IMR-90 (cell line): ENCODE data around the gene EHHADH. TPM values are rescaled to one million over a fixed set of nuclear protein-coding genes. Genes with fewer than 3 reads are reported as not detected.

Source experiments
- ATAC-seq: fragments of 200-7000 bp; cut with Tn5 transposase; 2 replicates; pipeline ENCODE4 v1.9.1; 2020; ENCODE audit warnings: low read depth, mild to moderate bottlenecking, moderate library complexity
- BruUV-seq: library from RNA; stranded (reverse); fragments of 400-500 nt; replicated peaks from 2 replicates; lab custom pipeline; 2021; lab: Mats Ljungman, UMichigan
- CTCF ChIA-PET: fragments of 300-600 bp; formaldehyde crosslinking; extraction: SDS; loops from one replicate; lab custom pipeline; 2021; ENCODE audit warnings: antibody characterized with exemption; lab: Yijun Ruan, JAX
- POLR2A ChIA-PET: fragments of 300-600 bp; sonication (Branson Sonifier 250); formaldehyde crosslinking; loops from one replicate; lab custom pipeline; 2022; ENCODE audit warnings: antibody characterized with exemption; ENCODE audit not compliant: unreplicated experiment; lab: Charles Lee
- DNase-seq: peaks from one replicate; pipeline ENCODE4 v3.0.0; 2013
- H2AFZ ChIP-seq: replicated peaks from 2 replicates; pipeline ENCODE3; 2013; ENCODE audit warnings: low read length, mild to moderate bottlenecking; ENCODE audit not compliant: poor library complexity
- H2AK5ac ChIP-seq: 2 replicates; pipeline ENCODE4 v1.6.1; 2013; ENCODE audit warnings: low read depth, low read length, inconsistent platforms
- H2AK9ac ChIP-seq: replicated peaks from 2 replicates; pipeline ENCODE3; 2013; ENCODE audit warnings: mild to moderate bottlenecking, low read depth, low read length, moderate library complexity; ENCODE audit not compliant: poor library complexity
- H2BK120ac ChIP-seq: 2 replicates; pipeline ENCODE4 v1.6.1; 2013; ENCODE audit warnings: low read depth, low read length, inconsistent platforms
- H2BK15ac ChIP-seq: 3 replicates; pipeline ENCODE4 v1.6.1; 2013; ENCODE audit warnings: low read depth, low read length, inconsistent platforms
- H2BK20ac ChIP-seq: 2 replicates; pipeline ENCODE4 v1.6.1; 2013; ENCODE audit warnings: low read depth, mild to moderate bottlenecking, inconsistent platforms, low read length, moderate library complexity
- H2BK5ac ChIP-seq: 2 replicates; pipeline ENCODE4 v1.6.1; 2013; ENCODE audit warnings: mild to moderate bottlenecking, low read depth, low read length, inconsistent platforms; ENCODE audit not compliant: poor library complexity, severe bottlenecking
- H3K14ac ChIP-seq: replicated peaks from 2 replicates; pipeline ENCODE4 v1.6.1; 2013; ENCODE audit warnings: low read depth, low read length, inconsistent platforms
- H3K18ac ChIP-seq: 2 replicates; pipeline ENCODE4 v1.6.1; 2013; ENCODE audit warnings: low read depth, low read length, control low read depth
- H3K23ac ChIP-seq: 2 replicates; pipeline ENCODE4 v1.6.1; 2013; ENCODE audit warnings: low read depth, low read length, inconsistent platforms
- H3K27ac ChIP-seq: 2 replicates; pipeline ENCODE4 v1.5.1; 2013; ENCODE audit warnings: mild to moderate bottlenecking, control low read depth, low read length; ENCODE audit not compliant: insufficient read depth
- H3K27me3 ChIP-seq: 2 replicates; pipeline ENCODE4 v1.6.1; 2013; ENCODE audit warnings: low read length; ENCODE audit not compliant: control insufficient read depth, insufficient read depth
- H3K36me3 ChIP-seq: 2 replicates; pipeline ENCODE4 v1.6.1; 2013; ENCODE audit warnings: low read length, mixed read lengths; ENCODE audit not compliant: control insufficient read depth, insufficient read depth
- H3K4ac ChIP-seq: 2 replicates; pipeline ENCODE4 v1.6.1; 2013; ENCODE audit warnings: low read depth, low read length, inconsistent platforms
- H3K4me1 ChIP-seq: 2 replicates; pipeline ENCODE4 v1.6.1; 2013; ENCODE audit warnings: low read length, mixed read lengths; ENCODE audit not compliant: control insufficient read depth, insufficient read depth
- H3K4me2 ChIP-seq: 2 replicates; pipeline ENCODE4 v1.6.1; 2013; ENCODE audit warnings: low read depth, mild to moderate bottlenecking, control low read depth, low read length, moderate library complexity
- H3K4me3 ChIP-seq: 2 replicates; pipeline ENCODE4 v1.5.1; 2013; ENCODE audit warnings: low read depth, mild to moderate bottlenecking, control low read depth, low read length, moderate library complexity; ENCODE audit not compliant: insufficient read depth
- H3K56ac ChIP-seq: 2 replicates; pipeline ENCODE4 v1.6.1; 2013; ENCODE audit warnings: low read length, inconsistent platforms; ENCODE audit not compliant: insufficient read depth; ENCODE audit errors: extremely low read depth
- H3K79me1 ChIP-seq, 2 experiments: 2 replicates each; pipeline ENCODE4 v1.6.1; 2013; ENCODE audit warnings: low read length in 2 of 2, inconsistent platforms in 1 of 2, low read depth in 1 of 2
- H3K9ac ChIP-seq: 2 replicates; pipeline ENCODE4 v1.6.1; 2013; ENCODE audit warnings: low read depth, low read length, control low read depth
- H3K9me1 ChIP-seq: 2 replicates; pipeline ENCODE4 v1.6.1; 2013; ENCODE audit warnings: low read length, inconsistent platforms; ENCODE audit not compliant: insufficient read depth
- H3K9me3 ChIP-seq: 2 replicates; pipeline ENCODE4 v1.6.1; 2013; ENCODE audit warnings: low read length; ENCODE audit not compliant: control insufficient read depth, insufficient read depth
- H4K20me1 ChIP-seq: 2 replicates; pipeline ENCODE4 v1.6.1; 2013; ENCODE audit warnings: low read length, inconsistent platforms; ENCODE audit not compliant: insufficient read depth
- H4K5ac ChIP-seq: 2 replicates; pipeline ENCODE4 v1.6.1; 2013; ENCODE audit warnings: mild to moderate bottlenecking, low read depth, low read length, control low read depth
- H4K8ac ChIP-seq, 2 experiments: 2 replicates each; pipeline ENCODE4 v1.6.1; 2013; ENCODE audit warnings: low read depth in 2 of 2, low read length in 2 of 2, control low read depth in 1 of 2, inconsistent platforms in 1 of 2
- H4K91ac ChIP-seq: 2 replicates; pipeline ENCODE4 v1.6.1; 2013; ENCODE audit warnings: low read depth, low read length, inconsistent platforms; ENCODE audit not compliant: insufficient read depth
- BHLHE40 ChIP-seq: fragments of 150-350 bp; IDR thresholded peaks from 2 replicates; pipeline ENCODE4 v1.6.1; 2016; ENCODE audit warnings: mild to moderate bottlenecking, low read depth, low read length
- CTCF ChIP-seq: conservative IDR thresholded peaks from 2 replicates; pipeline ENCODE4 v1.5.1; 2012; ENCODE audit warnings: mild to moderate bottlenecking, low read depth, low read length, improper control_type of control experiment
- ELK1 ChIP-seq: fragments of 150-350 bp; IDR thresholded peaks from 2 replicates; pipeline ENCODE4 v1.6.1; 2016; ENCODE audit warnings: low read depth, mild to moderate bottlenecking, low read length, moderate library complexity, borderline replicate concordance
- FOS ChIP-seq: fragments of 150-350 bp; IDR thresholded peaks from 2 replicates; pipeline ENCODE4 v1.6.1; 2016; ENCODE audit warnings: low read depth, low read length
- MAFK ChIP-seq: IDR thresholded peaks from 2 replicates; pipeline ENCODE4 v1.6.1; 2012; ENCODE audit warnings: low read depth, low read length, improper control_type of control experiment
- MXI1 ChIP-seq: IDR thresholded peaks from 2 replicates; pipeline ENCODE4 v1.6.1; 2012; ENCODE audit warnings: low read depth, mild to moderate bottlenecking, low read length, moderate library complexity, borderline replicate concordance
- NFE2L2 ChIP-seq: fragments of 150-350 bp; IDR thresholded peaks from 2 replicates; pipeline ENCODE4 v1.6.1; 2016; ENCODE audit warnings: low read depth, mild to moderate bottlenecking, low read length
- POLR2A ChIP-seq: IDR thresholded peaks from 2 replicates; pipeline ENCODE4 v1.6.1; 2012; ENCODE audit warnings: mild to moderate bottlenecking, low read depth, low read length
- RAD21 ChIP-seq: IDR thresholded peaks from 2 replicates; pipeline ENCODE4 v1.6.1; 2012; ENCODE audit warnings: low read length, improper control_type of control experiment
- RCOR1 ChIP-seq: IDR thresholded peaks from 2 replicates; pipeline ENCODE4 v1.6.1; 2012; ENCODE audit warnings: mild to moderate bottlenecking, low read length, improper control_type of control experiment; ENCODE audit not compliant: insufficient replicate concordance
- SMC3 ChIP-seq: fragments of 150-350 bp; IDR thresholded peaks from 2 replicates; pipeline ENCODE4 v1.6.1; 2016; ENCODE audit warnings: low read depth, mild to moderate bottlenecking, antibody characterized with exemption, low read length, moderate library complexity
- USF2 ChIP-seq: fragments of 150-350 bp; IDR thresholded peaks from 2 replicates; pipeline ENCODE4 v1.6.1; 2017; ENCODE audit warnings: mild to moderate bottlenecking, antibody characterized with exemption, low read length, low read depth
- WGBS, 2 experiments: methylation state at CpG; one replicate each; pipeline versions ENCODE4 v1.1.5 to v1.1.7; 2013; ENCODE audit warnings: missing lambda C conversion rate in 2 of 2; ENCODE audit not compliant: insufficient read length in 1 of 2; ENCODE audit errors: extremely low coverage in 2 of 2; 5-methylcytosine and 5-hydroxymethylcytosine counted together
- dilution Hi-C: fragments of 300-500 bp; cut with HindIII; formaldehyde crosslinking; loops from one replicate; pipeline ENCODE4 v1.14.3; 2018; ENCODE audit warnings: low sequenced_read_pairs; ENCODE audit not compliant: unreplicated experiment
- in situ Hi-C: fragments of 300-500 bp; cut with MboI; formaldehyde crosslinking; loops from 3 replicates; pipeline ENCODE4 v1.14.3; 2019; ENCODE audit warnings: low sequenced_read_pairs, inconsistent platforms, mixed read lengths
- intact Hi-C: fragments of 100-400 bp; cut with micrococcal nuclease; formaldehyde crosslinking; loops from 2 replicates; pipeline ENCODE4 v1.10.0; 2022
- polyA plus RNA-seq, 3 experiments: library from polyadenylated mRNA; depleted of rRNA; stranded (reverse); fragments of >200 nt; gene quantifications; 2 replicates each; pipeline ENCODE4 v1.2.3, GENCODE V29; 2012; ENCODE audit warnings: low replicate concordance in 1 of 3
- total RNA-seq: library from RNA; depleted of rRNA; stranded (reverse); fragments of >200 nt; gene quantifications from 2 replicates; pipeline ENCODE4 v1.2.3, GENCODE V29; 2012

Gene EHHADH
- total and polyA plus RNA-seq, 2 of the 4 experiments (the other 2 are of a cell fraction) = 2.0 to 4.7 TPM

- Histone ChIP-seq H3K4me3 (no peak overlapping the region), H3K4ac (no peak overlapping the region), H2AK9ac (no peak overlapping the region), H3K9ac (no peak overlapping the region), H2AFZ (no peak overlapping the region), H2BK5ac (no peak overlapping the region), H3K36me3 (no peaks in the 10 kb centered on the region), H3K9me3 (no peaks in the 10 kb centered on the region), H4K5ac (no peak overlapping the region), H2BK120ac (no peak overlapping the region), H4K91ac (no peak overlapping the region), H3K14ac (no peak overlapping the region), H3K27me3 (no peaks in the 10 kb centered on the region), H3K4me1 (no peaks in the 10 kb centered on the region), H3K79me1 (no peaks in the 10 kb centered on the region), H3K4me2 (no peak overlapping the region), H3K27ac (no peak overlapping the region), H3K23ac (no peak overlapping the region), H3K9me1 (no peaks in the 10 kb centered on the region), H4K20me1 (no peaks in the 10 kb centered on the region), H3K56ac (no peak overlapping the region), H2AK5ac (no peak overlapping the region), H2BK15ac (no peak overlapping the region), H2BK20ac (no peak overlapping the region), H3K18ac (no peak overlapping the region), H4K8ac (no peak overlapping the region)
- dilution Hi-C loops = no loop called here
- in situ Hi-C loops = no loop called here
- DNase-seq (no peak), ATAC-seq (no peak)
- 80% methylated on average over 4 of the region's 5 CpGs; no CpG with 5 or more reads in 1 of the 2 experiments for WGBS, 2 experiments
- BruUV-seq = no TSS peak
- CTCF ChIA-PET = interaction anchor here (0.7 kb wide), 1 partner anchor 26 kb away, joined by 10 read pairs; no protein-coding TSS in a partner anchor
- intact Hi-C loops = no loop called here
- TF ChIP-seq NFE2L2 = no peak
- TF ChIP-seq USF2 = no peak
- no peak for TF ChIP-seq SMC3
- no peak for TF ChIP-seq RCOR1
- no peak for TF ChIP-seq MAFK
- TF ChIP-seq BHLHE40 = no peak
- TF ChIP-seq POLR2A = no peak
- TF ChIP-seq ELK1 = no peak
- no peak for TF ChIP-seq FOS
- TF ChIP-seq RAD21 = no peak
- no peak for TF ChIP-seq CTCF
- TF ChIP-seq MXI1 = no peak
- POLR2A ChIA-PET = no interaction called here
Measured at GRCh38 chr3:185251272-185251671, 2.6 kb downstream of the EHHADH start.
